Stimulated activated CD4-positive, alpha-beta T cell treated with anti-CD3 and anti-CD28 coated beads, Interleukin-2, amount 100 ng/mL, for 24 hours (primary cell): ENCODE data around the gene USP17L10.
"Not testable (repeated sequence)": the region's sequence is repeated elsewhere in the genome, so short reads cannot be mapped to it uniquely, and the experiment has no call there.

Experiments used
- DNase-seq, 2 donors: peaks; one replicate each; pipeline ENCODE4 v3.0.0-alpha.2; 2020

The USP17L10 gene

GRCh38 chr4:9210357-9210756, at the start of gene USP17L10:
Gene USP17L10, plus strand, starts transcription at chr4:9210657. Its CDS starts 0 bp downstream, at chr4:9210657.
- DNase-seq, result not testable (repeated sequence)

GRCh38 chr4:9165990-9166389, 44.5 kb upstream of the USP17L10 start:
- DNase-seq, result not testable (repeated sequence)

- not testable (repeated sequence) for DNase-seq
Measured at GRCh38 chr4:9169791-9170459, 40.5 kb upstream of the USP17L10 start, which contains the start of gene FAM90A26. Gene FAM90A26, plus strand, starts transcription at chr4:9170409. Its CDS starts 2,764 bp downstream, at chr4:9173173.

- not testable (repeated sequence) for DNase-seq
Measured at GRCh38 chr4:9214701-9215100, 4.2 kb downstream of the USP17L10 start.

- DNase-seq, result not testable (repeated sequence)
Measured at GRCh38 chr4:9215105-9215504, 4.6 kb downstream of the USP17L10 start, which contains the start of gene USP17L11. Gene USP17L11, plus strand, starts transcription at chr4:9215405. Its CDS starts 0 bp downstream, at chr4:9215405.

GRCh38 chr4:9219852-9220251, 9.4 kb downstream of the USP17L10 start, which contains the start of gene USP17L12:
Gene USP17L12, plus strand, starts transcription at chr4:9220152. Its CDS starts 0 bp downstream, at chr4:9220152.
- DNase-seq, result not testable (repeated sequence)

- DNase-seq, result not testable (repeated sequence)
Measured at GRCh38 chr4:9224596-9224995, 14.1 kb downstream of the USP17L10 start, which contains the start of gene USP17L13. Gene USP17L13, plus strand, starts transcription at chr4:9224896. Its CDS starts 0 bp downstream, at chr4:9224896.

GRCh38 chr4:9230249-9230648, 19.8 kb downstream of the USP17L10 start:
- peak in 1 of 2 donors; percentile 14 for DNase-seq

- not testable (repeated sequence) for DNase-seq
Measured at GRCh38 chr4:9234085-9234484, 23.6 kb downstream of the USP17L10 start, which contains the start of gene USP17L15. Gene USP17L15, plus strand, starts transcription at chr4:9234385. Its CDS starts 0 bp downstream, at chr4:9234385.

GRCh38 chr4:9238461-9238860, 28.0 kb downstream of the USP17L10 start:
- DNase-seq, result not testable (repeated sequence)

- DNase-seq, result not testable (repeated sequence)
Measured at GRCh38 chr4:9243579-9243978, 33.1 kb downstream of the USP17L10 start, which contains the start of gene USP17L17. Gene USP17L17, plus strand, starts transcription at chr4:9243879. Its CDS starts 0 bp downstream, at chr4:9243879.

- DNase-seq, result peak; percentile 1 to 13
Measured at GRCh38 chr4:9247953-9248680, 37.7 kb downstream of the USP17L10 start, which contains the start of gene USP17L18. Gene USP17L18, plus strand, starts transcription at chr4:9248630. Its CDS starts 0 bp downstream, at chr4:9248630.

GRCh38 chr4:9253078-9253477, 42.6 kb downstream of the USP17L10 start, which contains the start of gene USP17L19:
Gene USP17L19, plus strand, starts transcription at chr4:9253378. Its CDS starts 0 bp downstream, at chr4:9253378.
- DNase-seq, result not testable (repeated sequence)

GRCh38 chr4:9257824-9258223, 47.4 kb downstream of the USP17L10 start, which contains the start of gene USP17L20:
Gene USP17L20, plus strand, starts transcription at chr4:9258124. Its CDS starts 0 bp downstream, at chr4:9258124.
- DNase-seq, result not testable (repeated sequence)
